Left hindlimb (tissue), 1 donor: ENCODE data around the gene CTDP1.

ENCODE experiments used
- DNase-seq: peaks from one replicate; pipeline ENCODE4 v3.0.0-alpha.2; 2018

Gene CTDP1

GRCh38 chr18:79644006-79644665 is 35.5 kb upstream of the CTDP1 start:
- peak; percentile 72 for DNase-seq

- no peak for DNase-seq
Measured at GRCh38 chr18:79644666-79645057, 34.9 kb upstream of the CTDP1 start.

- no peak for DNase-seq
Measured at GRCh38 chr18:79645291-79645983, 34.2 kb upstream of the CTDP1 start.

GRCh38 chr18:79647307-79647706 is 32.3 kb upstream of the CTDP1 start:
- no peak for DNase-seq

GRCh38 chr18:79650959-79651358 is 28.6 kb upstream of the CTDP1 start:
- no peak for DNase-seq

- DNase-seq, result no peak
Measured at GRCh38 chr18:79657342-79657996, 22.1 kb upstream of the CTDP1 start.

GRCh38 chr18:79658366-79658765 is 21.2 kb upstream of the CTDP1 start:
- no peak for DNase-seq

GRCh38 chr18:79659733-79660132 is 19.9 kb upstream of the CTDP1 start:
- no peak for DNase-seq

GRCh38 chr18:79662034-79662433 is 17.6 kb upstream of the CTDP1 start:
- DNase-seq, result no peak

- no peak for DNase-seq
Measured at GRCh38 chr18:79662439-79662838, 17.2 kb upstream of the CTDP1 start.

GRCh38 chr18:79664525-79665125 is 15.0 kb upstream of the CTDP1 start:
- DNase-seq, result no peak

- no peak for DNase-seq
Measured at GRCh38 chr18:79668203-79668602, 11.4 kb upstream of the CTDP1 start.

GRCh38 chr18:79672490-79673276 is 6.9 kb upstream of the CTDP1 start:
- DNase-seq, result no peak

GRCh38 chr18:79677221-79677620 is 2.4 kb upstream of the CTDP1 start:
- DNase-seq, result no peak

- DNase-seq, result no peak
Measured at GRCh38 chr18:79677840-79678239, 1.8 kb upstream of the CTDP1 start.

GRCh38 chr18:79678665-79679551 is 695 bp upstream of the CTDP1 start:
- DNase-seq, result peak; percentile 99

- DNase-seq, result no peak
Measured at GRCh38 chr18:79680100-79680879, 687 bp downstream of the CTDP1 start.

GRCh38 chr18:79680891-79681339 is 1.3 kb downstream of the CTDP1 start:
- DNase-seq, result no peak

GRCh38 chr18:79681484-79682387 is 2.1 kb downstream of the CTDP1 start:
- DNase-seq, result no peak

- no peak for DNase-seq
Measured at GRCh38 chr18:79682481-79682880, 2.9 kb downstream of the CTDP1 start.
